WERI-Rb-1 (cell line): ENCODE results near the gene ARHGEF17.

Source experiments
- DNase-seq: peaks from one replicate; pipeline ENCODE4 v3.0.0-alpha.2; 2020
- H3K27ac ChIP-seq: fragments of 250-450 bp; sonication (Bioruptor Pico); 2 replicates; pipeline ENCODE4 v1.5.1; 2020; ENCODE audit warnings: mild to moderate bottlenecking, moderate library complexity
- H3K27me3 ChIP-seq: fragments of 250-450 bp; sonication (Bioruptor Pico); 2 replicates; pipeline ENCODE4 v1.5.1; 2021; ENCODE audit warnings: mild to moderate bottlenecking, low read depth, moderate library complexity; ENCODE audit not compliant: insufficient read depth, severe bottlenecking
- H3K36me3 ChIP-seq: fragments of 250-450 bp; sonication (Bioruptor Pico); 2 replicates; pipeline ENCODE4 v1.5.1; 2020; ENCODE audit warnings: mild to moderate bottlenecking, moderate library complexity
- H3K4me3 ChIP-seq: 2 replicates; pipeline ENCODE4 v1.5.1; 2011; ENCODE audit warnings: low read depth, mild to moderate bottlenecking, control low read depth, low read length
- H3K9me3 ChIP-seq: fragments of 250-450 bp; sonication (Bioruptor Pico); 2 replicates; pipeline ENCODE4 v1.5.1; 2021; ENCODE audit warnings: mild to moderate bottlenecking, moderate library complexity; ENCODE audit not compliant: severe bottlenecking
- TF ChIP-seq, protein P1 (sequence below): IDR thresholded peaks from 2 replicates; pipeline ENCODE4 v1.5.1; 2011; ENCODE audit warnings: low read depth, mild to moderate bottlenecking, control low read depth, inconsistent platforms, low read length

The ARHGEF17 gene

DNA sequence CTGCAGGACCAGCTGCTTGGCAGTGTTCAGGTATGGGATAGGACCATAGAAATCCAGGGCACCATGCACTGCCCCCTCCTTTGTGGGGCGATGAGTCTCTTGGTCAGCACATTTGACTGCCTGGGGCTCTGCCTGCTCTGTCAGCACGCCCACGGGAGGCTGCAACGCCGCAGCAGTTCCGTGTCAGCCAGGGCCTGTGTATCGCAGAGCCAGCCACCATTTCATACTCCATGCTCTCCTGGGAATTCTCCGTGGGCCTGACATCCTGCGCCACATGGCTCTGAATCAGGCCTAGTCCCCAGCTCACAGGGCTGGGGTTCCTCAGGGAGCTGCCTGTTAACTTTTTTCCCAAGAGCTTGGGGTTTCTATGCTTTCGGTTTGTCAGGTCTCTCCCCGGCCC lies 51.3 kb downstream of the ARHGEF17 start:
- no peak for DNase-seq
- Histone ChIP-seq H3K27ac (no peak overlapping the region), H3K4me3 (no peak overlapping the region), H3K9me3 (no peaks in the 10 kb centered on the region), H3K27me3 (no peaks in the 10 kb centered on the region), H3K36me3 (peaks cover 11% of the 10 kb centered on the region; the same call in 1 of the 2 replicates)
- TF ChIP-seq, protein P1, sequence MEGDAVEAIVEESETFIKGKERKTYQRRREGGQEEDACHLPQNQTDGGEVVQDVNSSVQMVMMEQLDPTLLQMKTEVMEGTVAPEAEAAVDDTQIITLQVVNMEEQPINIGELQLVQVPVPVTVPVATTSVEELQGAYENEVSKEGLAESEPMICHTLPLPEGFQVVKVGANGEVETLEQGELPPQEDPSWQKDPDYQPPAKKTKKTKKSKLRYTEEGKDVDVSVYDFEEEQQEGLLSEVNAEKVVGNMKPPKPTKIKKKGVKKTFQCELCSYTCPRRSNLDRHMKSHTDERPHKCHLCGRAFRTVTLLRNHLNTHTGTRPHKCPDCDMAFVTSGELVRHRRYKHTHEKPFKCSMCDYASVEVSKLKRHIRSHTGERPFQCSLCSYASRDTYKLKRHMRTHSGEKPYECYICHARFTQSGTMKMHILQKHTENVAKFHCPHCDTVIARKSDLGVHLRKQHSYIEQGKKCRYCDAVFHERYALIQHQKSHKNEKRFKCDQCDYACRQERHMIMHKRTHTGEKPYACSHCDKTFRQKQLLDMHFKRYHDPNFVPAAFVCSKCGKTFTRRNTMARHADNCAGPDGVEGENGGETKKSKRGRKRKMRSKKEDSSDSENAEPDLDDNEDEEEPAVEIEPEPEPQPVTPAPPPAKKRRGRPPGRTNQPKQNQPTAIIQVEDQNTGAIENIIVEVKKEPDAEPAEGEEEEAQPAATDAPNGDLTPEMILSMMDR = no peak

- Histone ChIP-seq H3K36me3 (peaks cover 11% of the 10 kb centered on the region; the same call in 1 of the 2 replicates), H3K9me3 (no peaks in the 10 kb centered on the region), H3K4me3 (no peak overlapping the region), H3K27me3 (no peaks in the 10 kb centered on the region), H3K27ac (no peak overlapping the region)
- TF ChIP-seq, protein P1 = peak; percentile 76
- peak; percentile 64 for DNase-seq
Observed at GRCh38 chr11:73359930-73360742, 52.1 kb downstream of the ARHGEF17 start.

DNA sequence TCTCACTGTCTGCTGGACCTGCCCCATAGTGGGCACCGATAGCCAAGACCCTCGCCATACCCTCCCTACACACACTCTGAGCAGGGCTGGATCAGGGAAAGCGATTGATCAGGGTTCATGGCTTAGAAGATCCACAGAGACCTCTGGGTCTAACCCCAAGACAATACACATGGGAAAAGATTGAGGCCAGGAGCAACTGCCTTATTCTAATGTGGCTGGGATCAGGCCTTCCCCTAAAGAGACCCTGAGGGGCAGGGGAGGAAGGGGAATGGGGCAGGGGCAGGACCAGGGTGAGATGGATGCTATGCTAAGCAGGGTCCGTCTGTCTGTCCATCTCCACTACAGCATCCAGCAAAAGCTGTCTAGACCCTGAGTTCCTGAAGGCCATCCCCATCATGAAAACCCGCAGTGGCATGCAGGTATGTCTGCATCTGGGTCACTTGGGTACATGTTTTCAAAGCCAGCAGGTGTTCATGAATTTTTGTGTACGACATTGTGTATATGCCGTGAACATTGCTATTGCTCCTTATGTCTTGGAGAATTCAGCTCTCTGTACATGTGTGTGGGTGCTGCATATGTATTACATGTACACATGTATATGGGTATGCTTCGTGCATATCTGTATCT lies 52.8 kb downstream of the ARHGEF17 start:
- Histone ChIP-seq H3K36me3 (peaks cover 12% of the 10 kb centered on the region), H3K27me3 (no peaks in the 10 kb centered on the region), H3K9me3 (no peaks in the 10 kb centered on the region), H3K4me3 (no peak overlapping the region), H3K27ac (no peak overlapping the region)
- TF ChIP-seq, protein P1 = no peak
- DNase-seq = no peak

DNA sequence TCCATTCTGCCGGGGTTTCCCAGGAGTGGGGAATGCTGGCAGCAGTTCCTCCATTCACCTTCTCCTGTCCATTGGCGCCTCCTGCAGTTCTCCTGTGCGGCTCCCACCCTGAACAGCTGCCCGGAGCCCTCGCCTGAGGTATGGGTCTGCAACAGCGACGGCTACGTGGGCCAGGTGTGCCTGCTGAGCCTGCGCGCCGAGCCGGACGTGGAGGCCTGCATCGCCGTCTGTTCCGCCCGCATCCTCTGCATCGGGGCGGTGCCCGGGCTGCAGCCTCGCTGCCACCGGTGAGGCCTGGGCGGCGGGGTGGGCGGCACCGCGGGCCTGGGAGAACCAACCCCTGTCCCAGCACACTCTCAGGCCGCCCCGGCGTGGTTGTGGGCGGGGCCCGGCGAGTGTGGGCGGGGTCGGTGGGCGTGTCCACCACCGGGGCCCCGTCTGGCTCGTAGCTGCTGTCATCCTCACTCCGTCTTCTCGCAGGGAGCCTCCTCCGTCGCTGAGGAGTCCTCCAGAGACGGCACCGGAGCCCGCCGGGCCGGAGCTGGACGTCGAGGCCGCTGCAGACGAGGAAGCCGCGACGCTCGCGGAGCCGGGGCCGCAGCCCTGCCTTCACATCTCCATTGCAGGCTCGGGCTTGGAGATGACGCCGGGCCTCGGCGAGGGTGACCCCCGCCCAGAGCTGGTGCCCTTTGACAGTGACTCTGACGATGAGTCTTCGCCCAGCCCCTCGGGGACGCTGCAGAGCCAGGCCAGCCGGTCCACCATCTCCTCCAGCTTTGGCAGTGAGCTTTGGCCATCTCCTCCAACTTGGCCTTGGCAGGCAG lies 54.1 kb downstream of the ARHGEF17 start:
- Histone ChIP-seq H3K36me3 (peaks cover 15% of the 10 kb centered on the region), H3K27ac (no peak overlapping the region), H3K4me3 (no peak overlapping the region), H3K27me3 (no peaks in the 10 kb centered on the region), H3K9me3 (no peaks in the 10 kb centered on the region)
- DNase-seq = no peak
- TF ChIP-seq, protein P1 = no peak

GRCh38 chr11:73363147-73363546 lies 55.1 kb downstream of the ARHGEF17 start:
- Histone ChIP-seq H3K27me3 (no peaks in the 10 kb centered on the region), H3K36me3 (peaks cover 15% of the 10 kb centered on the region), H3K27ac (no peak overlapping the region), H3K9me3 (no peaks in the 10 kb centered on the region), H3K4me3 (no peak overlapping the region)
- TF ChIP-seq, protein P1 = no peak
- no peak for DNase-seq
